SK-N-SH treated with all-trans-retinoic acid at 6 μM for 48 hours (cell line): ENCODE results near the gene GLIPR1L1.

Source experiments
- ATAC-seq: fragments of 200-7000 bp; cut with Tn5 transposase; 3 replicates; pipeline ENCODE4 v1.9.1; 2020; ENCODE audit warnings: mild to moderate bottlenecking, moderate library complexity
- ARNTL ChIP-seq: fragments of 450-650 bp; formaldehyde crosslinking; IDR thresholded peaks from 2 replicates; pipeline ENCODE4 v1.5.0; 2020; ENCODE audit warnings: low read depth, mild to moderate bottlenecking, moderate library complexity, borderline replicate concordance
- BACH2 ChIP-seq: fragments of 250-450 bp; sonication (Bioruptor Pico); IDR thresholded peaks from 2 replicates; pipeline ENCODE4 v1.9.0; 2021; ENCODE audit warnings: mild to moderate bottlenecking, borderline replicate concordance
- CREB5 ChIP-seq: fragments of 250-450 bp; sonication (Bioruptor Pico); IDR thresholded peaks from 2 replicates; pipeline ENCODE4 v1.5.1; 2020; ENCODE audit warnings: low read depth, mild to moderate bottlenecking, moderate library complexity
- CSDC2 ChIP-seq: fragments of 250-450 bp; sonication (Bioruptor Pico); IDR thresholded peaks from 2 replicates; pipeline ENCODE4 v1.5.0; 2020; ENCODE audit warnings: mild to moderate bottlenecking, moderate library complexity
- CSRNP3 ChIP-seq: fragments of 250-450 bp; sonication (Bioruptor Pico); IDR thresholded peaks from 2 replicates; pipeline ENCODE4 v1.5.1; 2021; ENCODE audit warnings: mild to moderate bottlenecking, moderate library complexity
- ESRRG ChIP-seq: fragments of 250-450 bp; sonication (Bioruptor Pico); IDR thresholded peaks from 2 replicates; pipeline ENCODE4 v1.6.1; 2021; ENCODE audit warnings: mild to moderate bottlenecking
- GLIS3 ChIP-seq: fragments of 250-450 bp; sonication (Bioruptor Pico); IDR thresholded peaks from 2 replicates; pipeline ENCODE4 v1.5.0; 2020; ENCODE audit warnings: mild to moderate bottlenecking, moderate library complexity
- ISL1 ChIP-seq: fragments of 250-450 bp; sonication (Bioruptor Pico); IDR thresholded peaks from 2 replicates; pipeline ENCODE4 v2.1.2; 2022; ENCODE audit warnings: mild to moderate bottlenecking, moderate library complexity
- OSR1 ChIP-seq: fragments of 250-450 bp; sonication (Bioruptor Pico); IDR thresholded peaks from 2 replicates; pipeline ENCODE4 v1.8.0; 2022; ENCODE audit warnings: moderate library complexity, mild to moderate bottlenecking, inconsistent platforms
- POU6F1 ChIP-seq: fragments of 250-450 bp; sonication (Bioruptor Pico); IDR thresholded peaks from 2 replicates; pipeline ENCODE4 v1.8.0; 2021; ENCODE audit warnings: low read depth, mild to moderate bottlenecking, moderate library complexity, borderline replicate concordance
- PPARA ChIP-seq: fragments of 250-450 bp; sonication (Bioruptor Pico); IDR thresholded peaks from 2 replicates; pipeline ENCODE4 v1.5.0; 2020; ENCODE audit warnings: mild to moderate bottlenecking, borderline replicate concordance
- RARB ChIP-seq: fragments of 250-450 bp; sonication (Bioruptor Pico); IDR thresholded peaks from 2 replicates; pipeline ENCODE4 v1.8.0; 2021; ENCODE audit warnings: mild to moderate bottlenecking, moderate library complexity
- SNAI2 ChIP-seq: fragments of 250-450 bp; sonication (Bioruptor Pico); IDR thresholded peaks from 2 replicates; pipeline ENCODE4 v1.5.0; 2020; ENCODE audit warnings: mild to moderate bottlenecking, moderate library complexity
- TCF4 ChIP-seq: fragments of 250-450 bp; sonication (Bioruptor Pico); IDR thresholded peaks from 2 replicates; pipeline ENCODE4 v1.8.0; 2021; ENCODE audit warnings: mild to moderate bottlenecking, moderate library complexity, borderline replicate concordance
- TOX ChIP-seq: fragments of 250-450 bp; sonication (Bioruptor Pico); IDR thresholded peaks from 2 replicates; pipeline ENCODE4 v1.8.0; 2021; ENCODE audit warnings: mild to moderate bottlenecking, moderate library complexity, borderline replicate concordance
- ZC3H10 ChIP-seq: fragments of 250-450 bp; sonication (Bioruptor Pico); IDR thresholded peaks from 2 replicates; pipeline ENCODE4 v1.5.1; 2021; ENCODE audit warnings: mild to moderate bottlenecking, moderate library complexity
- ZFP3 ChIP-seq: fragments of 250-450 bp; sonication (Bioruptor Pico); IDR thresholded peaks from 2 replicates; pipeline ENCODE4 v1.5.0; 2020; ENCODE audit warnings: mild to moderate bottlenecking, moderate library complexity
- ZFP30 ChIP-seq: fragments of 450-650 bp; formaldehyde crosslinking; IDR thresholded peaks from 2 replicates; pipeline ENCODE4 v1.5.0; 2022; ENCODE audit warnings: mild to moderate bottlenecking, moderate library complexity
- ZNF565 ChIP-seq: fragments of 450-650 bp; formaldehyde crosslinking; conservative IDR thresholded peaks from 2 replicates; pipeline ENCODE4 v1.5.0; 2020; ENCODE audit warnings: low read depth, mild to moderate bottlenecking, moderate library complexity
- ZNF70 ChIP-seq: fragments of 450-650 bp; formaldehyde crosslinking; IDR thresholded peaks from 2 replicates; pipeline ENCODE4 v1.5.0; 2020; ENCODE audit warnings: mild to moderate bottlenecking, moderate library complexity
- ZNF8 ChIP-seq: fragments of 450-650 bp; formaldehyde crosslinking; IDR thresholded peaks from 2 replicates; pipeline ENCODE4 v1.5.0; 2020; ENCODE audit warnings: mild to moderate bottlenecking, moderate library complexity
- TF ChIP-seq, protein P1 (sequence below): fragments of 250-450 bp; sonication (Bioruptor Pico); IDR thresholded peaks from 2 replicates; pipeline ENCODE4 v1.5.0; 2020; ENCODE audit warnings: mild to moderate bottlenecking, moderate library complexity

GLIPR1L1 gene

DNA sequence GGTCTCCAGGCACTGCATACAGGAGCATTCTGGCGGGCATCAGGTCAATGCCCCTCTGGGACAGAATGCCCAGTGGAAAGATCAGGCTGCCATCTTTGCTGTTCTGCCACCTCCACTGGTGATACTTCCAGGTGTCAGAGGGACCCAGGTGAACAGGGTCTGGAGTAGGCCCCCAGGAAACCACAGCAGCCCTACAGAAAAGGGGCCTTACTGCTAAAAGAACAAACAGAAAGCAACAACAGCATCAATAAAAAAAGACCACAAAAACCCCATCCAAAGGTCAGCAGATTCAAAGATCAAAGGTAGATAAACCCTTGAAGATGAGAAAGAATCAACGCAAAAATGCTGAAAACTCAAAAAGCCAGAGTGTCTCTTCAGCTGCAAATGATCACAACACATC lies 15.9 kb downstream of the GLIPR1L1 start:
- TF ChIP-seq, protein P1, sequence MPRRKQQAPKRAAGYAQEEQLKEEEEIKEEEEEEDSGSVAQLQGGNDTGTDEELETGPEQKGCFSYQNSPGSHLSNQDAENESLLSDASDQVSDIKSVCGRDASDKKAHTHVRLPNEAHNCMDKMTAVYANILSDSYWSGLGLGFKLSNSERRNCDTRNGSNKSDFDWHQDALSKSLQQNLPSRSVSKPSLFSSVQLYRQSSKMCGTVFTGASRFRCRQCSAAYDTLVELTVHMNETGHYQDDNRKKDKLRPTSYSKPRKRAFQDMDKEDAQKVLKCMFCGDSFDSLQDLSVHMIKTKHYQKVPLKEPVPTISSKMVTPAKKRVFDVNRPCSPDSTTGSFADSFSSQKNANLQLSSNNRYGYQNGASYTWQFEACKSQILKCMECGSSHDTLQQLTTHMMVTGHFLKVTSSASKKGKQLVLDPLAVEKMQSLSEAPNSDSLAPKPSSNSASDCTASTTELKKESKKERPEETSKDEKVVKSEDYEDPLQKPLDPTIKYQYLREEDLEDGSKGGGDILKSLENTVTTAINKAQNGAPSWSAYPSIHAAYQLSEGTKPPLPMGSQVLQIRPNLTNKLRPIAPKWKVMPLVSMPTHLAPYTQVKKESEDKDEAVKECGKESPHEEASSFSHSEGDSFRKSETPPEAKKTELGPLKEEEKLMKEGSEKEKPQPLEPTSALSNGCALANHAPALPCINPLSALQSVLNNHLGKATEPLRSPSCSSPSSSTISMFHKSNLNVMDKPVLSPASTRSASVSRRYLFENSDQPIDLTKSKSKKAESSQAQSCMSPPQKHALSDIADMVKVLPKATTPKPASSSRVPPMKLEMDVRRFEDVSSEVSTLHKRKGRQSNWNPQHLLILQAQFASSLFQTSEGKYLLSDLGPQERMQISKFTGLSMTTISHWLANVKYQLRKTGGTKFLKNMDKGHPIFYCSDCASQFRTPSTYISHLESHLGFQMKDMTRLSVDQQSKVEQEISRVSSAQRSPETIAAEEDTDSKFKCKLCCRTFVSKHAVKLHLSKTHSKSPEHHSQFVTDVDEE (CRISPR knock-in tag) = no peak
- TF ChIP-seq SNAI2 (CRISPR knock-in tag) = no peak
- ATAC-seq = no peak

GRCh38 chr12:75354011-75354410 lies 19.5 kb downstream of the GLIPR1L1 start:
- TF ChIP-seq CREB5 (no peak), ZC3H10 (CRISPR knock-in tag) (no peak), TOX (CRISPR knock-in tag) (no peak), ESRRG (CRISPR knock-in tag) (no peak), ZNF70 (no peak), ZNF565 (no peak)
- TF ChIP-seq, all 23 proteins: peak for 0
- no peak for ATAC-seq

- ATAC-seq = no peak
- TF ChIP-seq TOX (CRISPR knock-in tag) = no peak
- no peak for TF ChIP-seq ISL1 (CRISPR knock-in tag)
- TF ChIP-seq ZFP3 (CRISPR knock-in tag) = no peak
- no peak for TF ChIP-seq CSDC2
- no peak for TF ChIP-seq TCF4 (CRISPR knock-in tag)
- no peak for TF ChIP-seq ZC3H10 (CRISPR knock-in tag)
- TF ChIP-seq SNAI2 (CRISPR knock-in tag) = no peak
- TF ChIP-seq ZFP30 (CRISPR knock-in tag) = no peak
- TF ChIP-seq, protein P1 (CRISPR knock-in tag) = no peak
- no peak for TF ChIP-seq ZNF565
- TF ChIP-seq CREB5 = no peak
These were observed 26.4 kb downstream of the GLIPR1L1 start for GRCh38 chr12:75360920-75361319.

GRCh38 chr12:75361408-75361807 lies 26.9 kb downstream of the GLIPR1L1 start:
- no peak for ATAC-seq
- TF ChIP-seq RARB (CRISPR knock-in tag) = no peak
- no peak for TF ChIP-seq ZNF8 (CRISPR knock-in tag)
- no peak for TF ChIP-seq OSR1
- TF ChIP-seq CSRNP3 = no peak
- TF ChIP-seq ZNF70 = no peak
- TF ChIP-seq ZNF565 = no peak
- TF ChIP-seq TCF4 (CRISPR knock-in tag) = no peak
- no peak for TF ChIP-seq GLIS3 (CRISPR knock-in tag)
- TF ChIP-seq ZC3H10 (CRISPR knock-in tag) = no peak
- TF ChIP-seq ARNTL (CRISPR knock-in tag) = no peak
- no peak for TF ChIP-seq CREB5
- no peak for TF ChIP-seq POU6F1
- no peak for TF ChIP-seq ISL1 (CRISPR knock-in tag)
- no peak for TF ChIP-seq ZFP3 (CRISPR knock-in tag)
- TF ChIP-seq SNAI2 (CRISPR knock-in tag) = no peak
- TF ChIP-seq PPARA (CRISPR knock-in tag) = no peak
- TF ChIP-seq BACH2 = no peak
